Lower lobe of right lung (tissue), 2 donors: Measurements from ENCODE around the gene LGALS1. TPM values are rescaled to one million over a fixed set of nuclear protein-coding genes. Genes with fewer than 3 reads are reported as not detected.
"Not testable (repeated sequence)": the region's sequence is repeated elsewhere in the genome, so short reads cannot be mapped to it uniquely, and the experiment has no call there.

ENCODE experiments used
- ATAC-seq, 2 donors: fragments of 200-7000 bp; cut with Tn5 transposase; one replicate each; pipeline ENCODE4 v1.9.1; 2020 to 2022; ENCODE audit warnings: mild to moderate bottlenecking in 2 of 2, moderate library complexity in 2 of 2
- DNase-seq: peaks from one replicate; pipeline ENCODE4 v3.0.0-alpha.2; 2020
- H3K27ac ChIP-seq: fragments of 200-600 bp; one replicate; pipeline ENCODE4 v1.8.0; 2022
- H3K27me3 ChIP-seq: fragments of 200-600 bp; one replicate; pipeline ENCODE4 v1.8.0; 2022; ENCODE audit warnings: low read depth
- H3K36me3 ChIP-seq: fragments of 200-600 bp; one replicate; pipeline ENCODE4 v1.8.0; 2022; ENCODE audit warnings: mild to moderate bottlenecking
- H3K4me1 ChIP-seq: fragments of 200-600 bp; one replicate; pipeline ENCODE4 v1.8.0; 2022
- H3K4me3 ChIP-seq: fragments of 200-600 bp; one replicate; pipeline ENCODE4 v1.8.0; 2022; ENCODE audit warnings: mild to moderate bottlenecking
- H3K9me3 ChIP-seq: fragments of 200-600 bp; one replicate; pipeline ENCODE4 v1.8.0; 2022
- intact Hi-C: fragments of 100-400 bp; cut with DNase I; formaldehyde crosslinking; loops from one replicate; pipeline ENCODE4 v1.11.0; 2022
- total RNA-seq: library from RNA; stranded (reverse); fragmentation: NEBNext Ultra II Directional; extraction: Animal tissue kit (Norgen Biotek cat#: 25700); gene quantifications from one replicate; pipeline ENCODE4 v1.2.1, GENCODE V29; 2021
- TF ChIP-seq, protein P1 (sequence below): fragments of 200-600 bp; IDR thresholded peaks from one replicate; pipeline ENCODE4 v1.8.0; 2022; ENCODE audit warnings: antibody characterized with exemption, mild to moderate bottlenecking
- donor health status: DM: no; HTN: yes; CAD: no; lungs with severe emphysema.

The LGALS1 gene
- total RNA-seq, 1 donor from 2014 or later = 425 TPM

DNA sequence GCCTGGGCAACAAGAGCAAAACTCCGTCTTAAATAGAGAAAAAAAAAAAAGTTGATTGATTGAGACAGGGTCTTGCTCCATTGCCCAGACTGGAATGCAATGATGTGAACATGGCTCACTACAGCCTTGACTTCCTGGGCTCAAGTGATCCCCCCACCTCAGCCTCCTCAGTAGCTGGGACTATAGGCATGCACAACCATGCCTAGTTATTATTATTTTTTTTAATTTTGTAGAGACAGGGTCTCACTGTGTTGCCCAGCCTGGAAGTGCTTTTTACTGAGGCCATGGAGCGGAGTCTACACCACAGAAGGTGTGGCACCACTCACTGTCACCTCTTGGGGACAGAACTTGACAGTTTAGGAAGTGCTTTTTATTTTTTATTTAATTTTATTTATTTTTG, 39.2 kb downstream of the LGALS1 start:
- DNase-seq = no peak
- Histone ChIP-seq H3K9me3 (no peaks in the 10 kb centered on the region), H3K4me1 (no peaks in the 10 kb centered on the region), H3K27ac (no peak overlapping the region), H3K27me3 (no peaks in the 10 kb centered on the region), H3K36me3 (no peaks in the 10 kb centered on the region), H3K4me3 (no peak overlapping the region)
- TF ChIP-seq, protein P1, sequence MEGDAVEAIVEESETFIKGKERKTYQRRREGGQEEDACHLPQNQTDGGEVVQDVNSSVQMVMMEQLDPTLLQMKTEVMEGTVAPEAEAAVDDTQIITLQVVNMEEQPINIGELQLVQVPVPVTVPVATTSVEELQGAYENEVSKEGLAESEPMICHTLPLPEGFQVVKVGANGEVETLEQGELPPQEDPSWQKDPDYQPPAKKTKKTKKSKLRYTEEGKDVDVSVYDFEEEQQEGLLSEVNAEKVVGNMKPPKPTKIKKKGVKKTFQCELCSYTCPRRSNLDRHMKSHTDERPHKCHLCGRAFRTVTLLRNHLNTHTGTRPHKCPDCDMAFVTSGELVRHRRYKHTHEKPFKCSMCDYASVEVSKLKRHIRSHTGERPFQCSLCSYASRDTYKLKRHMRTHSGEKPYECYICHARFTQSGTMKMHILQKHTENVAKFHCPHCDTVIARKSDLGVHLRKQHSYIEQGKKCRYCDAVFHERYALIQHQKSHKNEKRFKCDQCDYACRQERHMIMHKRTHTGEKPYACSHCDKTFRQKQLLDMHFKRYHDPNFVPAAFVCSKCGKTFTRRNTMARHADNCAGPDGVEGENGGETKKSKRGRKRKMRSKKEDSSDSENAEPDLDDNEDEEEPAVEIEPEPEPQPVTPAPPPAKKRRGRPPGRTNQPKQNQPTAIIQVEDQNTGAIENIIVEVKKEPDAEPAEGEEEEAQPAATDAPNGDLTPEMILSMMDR = no peak
- ATAC-seq = no peak
- intact Hi-C loops = no loop called here

GRCh38 chr22:37715760-37716159, 40.3 kb downstream of the LGALS1 start:
- no peak for DNase-seq
- no peaks in the 10 kb centered on the region for H3K4me1 ChIP-seq
- no peak for ATAC-seq
- H3K9me3 ChIP-seq = no peaks in the 10 kb centered on the region
- TF ChIP-seq, protein P1 = no peak
- intact Hi-C loops = no loop called here
- H3K27ac ChIP-seq = no peak overlapping the region
- no peaks in the 10 kb centered on the region for H3K36me3 ChIP-seq
- no peak overlapping the region for H3K4me3 ChIP-seq
- H3K27me3 ChIP-seq = no peaks in the 10 kb centered on the region

GRCh38 chr22:37716708-37717107, 41.3 kb downstream of the LGALS1 start:
- TF ChIP-seq, protein P1 = no peak
- Histone ChIP-seq H3K9me3 (no peaks in the 10 kb centered on the region), H3K27ac (no peak overlapping the region), H3K4me1 (no peaks in the 10 kb centered on the region), H3K27me3 (no peaks in the 10 kb centered on the region), H3K36me3 (no peaks in the 10 kb centered on the region), H3K4me3 (no peak overlapping the region)
- intact Hi-C loops = no loop called here
- ATAC-seq (no peak), DNase-seq (no peak)

GRCh38 chr22:37717235-37717634, 41.8 kb downstream of the LGALS1 start:
- DNase-seq, H3K4me3 ChIP-seq, H3K9me3 ChIP-seq, ATAC-seq, H3K27me3 ChIP-seq, H3K4me1 ChIP-seq, intact Hi-C loops, H3K27ac ChIP-seq, H3K36me3 ChIP-seq: not testable (repeated sequence)

DNA sequence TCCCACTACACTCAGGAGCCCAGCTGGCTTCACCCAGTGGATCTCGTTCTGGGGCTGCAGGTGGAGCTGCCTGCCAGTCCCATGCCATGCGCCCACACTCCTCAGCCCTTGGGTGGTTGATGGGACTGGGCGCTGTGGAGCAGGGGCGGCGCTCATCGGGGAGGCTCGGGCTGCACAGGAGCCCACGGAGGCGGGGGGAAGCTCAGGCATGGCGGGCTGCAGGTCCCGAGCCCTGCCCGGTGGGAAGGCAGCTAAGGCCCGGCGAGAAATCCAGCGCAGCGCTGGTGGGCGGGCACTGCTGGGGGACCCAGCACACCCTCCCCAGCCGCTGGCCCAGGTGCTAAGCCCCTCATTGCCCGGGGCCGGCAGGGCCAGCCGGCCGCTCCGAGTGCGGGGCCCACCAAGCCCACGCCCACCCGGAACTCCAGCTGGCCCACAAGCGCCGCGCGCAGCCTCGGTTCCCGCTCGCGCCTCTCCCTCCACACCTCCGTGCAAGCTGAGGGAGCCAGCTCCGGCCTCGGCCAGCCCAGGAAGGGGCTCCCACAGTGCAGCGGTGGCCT, 42.4 kb downstream of the LGALS1 start:
- not testable (repeated sequence) for ATAC-seq

GRCh38 chr22:37725551-37726240, 50.3 kb downstream of the LGALS1 start:
- Histone ChIP-seq H3K36me3 (no peaks in the 10 kb centered on the region), H3K9me3 (no peaks in the 10 kb centered on the region), H3K4me3 (no peak overlapping the region), H3K27ac (no peak overlapping the region), H3K27me3 (no peaks in the 10 kb centered on the region), H3K4me1 (peaks cover 24% of the 10 kb centered on the region)
- TF ChIP-seq, protein P1 = no peak
- DNase-seq (no peak), ATAC-seq (no peak)
- intact Hi-C loops = no loop called here

More for the DNA sequence above, 42.4 kb downstream of the LGALS1 start:
- H3K27me3 ChIP-seq, H3K4me3 ChIP-seq, intact Hi-C loops, H3K27ac ChIP-seq, H3K4me1 ChIP-seq, H3K9me3 ChIP-seq, H3K36me3 ChIP-seq, DNase-seq: not testable (repeated sequence)
